IPS-18c (cell line): Measurements from ENCODE around the gene TMEM114.

Experiments used
- H3K4me3 ChIP-seq: 2 replicates; pipeline ENCODE4 v1.7.0; 2013; ENCODE audit warnings: low read depth, mild to moderate bottlenecking, low read length, moderate library complexity; ENCODE audit not compliant: insufficient read depth
- H3K9me3 ChIP-seq: one replicate; pipeline ENCODE4 v1.6.1; 2013; ENCODE audit warnings: mild to moderate bottlenecking, low read length, moderate library complexity; ENCODE audit not compliant: control insufficient read depth, insufficient read depth

The TMEM114 gene

GRCh38 chr16:8537691-8538342 is 52.5 kb downstream of the TMEM114 start:
- Histone ChIP-seq H3K4me3 (no peak overlapping the region), H3K9me3 (no peaks in the 10 kb centered on the region)

DNA sequence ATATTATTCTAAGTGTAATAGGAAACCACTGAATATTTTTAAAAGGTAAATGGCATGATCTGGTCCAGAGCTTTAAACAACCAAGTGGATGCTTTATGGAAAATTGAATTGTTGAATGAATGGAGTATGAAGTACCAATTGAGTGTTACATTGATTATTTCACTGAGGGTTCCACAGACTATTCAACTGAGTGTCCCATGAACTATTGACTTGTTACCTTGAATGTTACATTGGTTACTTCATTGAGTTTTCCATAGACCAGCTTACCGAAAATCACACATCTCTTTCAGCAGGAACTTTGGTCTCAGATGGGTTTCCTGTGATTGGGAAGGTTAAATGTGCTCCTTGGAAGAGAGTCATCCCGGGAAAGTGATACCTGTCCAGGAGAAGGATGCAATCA is 56.8 kb downstream of the TMEM114 start:
- H3K4me3 ChIP-seq, result no peak overlapping the region
- H3K9me3 ChIP-seq, result no peaks in the 10 kb centered on the region

GRCh38 chr16:8530752-8531384 is 59.4 kb downstream of the TMEM114 start:
- no peaks in the 10 kb centered on the region for H3K9me3 ChIP-seq
- H3K4me3 ChIP-seq, result no peak overlapping the region

DNA sequence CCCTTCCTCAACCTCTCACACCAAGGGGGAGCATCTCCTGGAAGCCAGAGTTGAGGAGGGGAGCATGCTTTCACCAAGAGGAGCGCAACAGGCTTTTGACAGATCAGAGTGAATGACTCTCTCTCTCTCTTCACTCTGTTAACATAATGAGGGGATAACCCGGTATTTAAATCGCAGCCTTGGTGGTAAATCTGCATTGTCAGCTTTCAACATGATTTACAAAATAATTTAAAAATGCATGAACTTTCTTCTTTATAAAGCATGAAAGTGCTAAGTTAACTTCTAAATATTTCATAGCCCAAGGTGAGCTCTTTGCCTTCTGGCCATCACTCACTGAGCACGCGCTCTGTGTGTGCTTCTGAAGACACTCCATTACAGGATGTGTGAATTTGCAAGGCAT is 61.8 kb downstream of the TMEM114 start:
- H3K9me3 ChIP-seq, result no peaks in the 10 kb centered on the region
- no peak overlapping the region for H3K4me3 ChIP-seq

GRCh38 chr16:8523932-8524331 is 66.4 kb downstream of the TMEM114 start:
- no peaks in the 10 kb centered on the region for H3K9me3 ChIP-seq
- no peak overlapping the region for H3K4me3 ChIP-seq

- Histone ChIP-seq H3K9me3 (no peaks in the 10 kb centered on the region), H3K4me3 (no peak overlapping the region)
Measured at GRCh38 chr16:8522757-8523156, 67.6 kb downstream of the TMEM114 start.

- no peak overlapping the region for H3K4me3 ChIP-seq
- peaks cover 4% of the 10 kb centered on the region for H3K9me3 ChIP-seq
Measured at GRCh38 chr16:8519643-8520042, 70.7 kb downstream of the TMEM114 start.
